CD4-positive, alpha-beta T cell (primary cell): ENCODE results near the gene CDS2. TPM values are rescaled to one million over a fixed set of nuclear protein-coding genes. Genes with fewer than 3 reads are reported as not detected.

ENCODE experiments used
- ATAC-seq: fragments of 200-7000 bp; cut with Tn5 transposase; one replicate; pipeline ENCODE4 v1.10.0; 2022; ENCODE audit warnings: mild to moderate bottlenecking; ENCODE audit not compliant: poor library complexity
- CTCF ChIA-PET: fragments of 350-600 bp; sonication (Branson Sonifier 250); formaldehyde crosslinking; loops from one replicate; lab custom pipeline; 2021; ENCODE audit warnings: antibody characterized with exemption, inconsistent platforms; lab: Charles Lee
- POLR2A ChIA-PET: fragments of 350-600 bp; sonication (Branson Sonifier 250); formaldehyde crosslinking; loops from one replicate; lab custom pipeline; 2021; ENCODE audit warnings: antibody characterized with exemption, inconsistent platforms; lab: Charles Lee
- DNase-seq, 14 experiments: peaks; one replicate each; pipeline ENCODE4 v3.0.0-alpha.2; 2013 to 2020; ENCODE audit warnings: mixed read lengths in 2 of 14
- H3K27ac ChIP-seq, 2 donors: one replicate each; pipeline versions ENCODE4 v1.5.1 to v1.7.0; 2013; ENCODE audit warnings: low read length in 2 of 2, low read depth in 1 of 2, mild to moderate bottlenecking in 1 of 2
- H3K27me3 ChIP-seq, 2 experiments: 1 replicate in 1 of 2; 2 replicates in 1 of 2; pipeline versions ENCODE4 v1.6.1 to v1.7.0; 2013; ENCODE audit warnings: low read length in 2 of 2, control low read depth in 1 of 2, mild to moderate bottlenecking in 1 of 2, moderate library complexity in 1 of 2; ENCODE audit not compliant: insufficient read depth in 2 of 2, control insufficient read depth in 1 of 2
- H3K36me3 ChIP-seq: one replicate; pipeline ENCODE4 v1.6.1; 2013; ENCODE audit warnings: low read length, control low read depth; ENCODE audit not compliant: insufficient read depth
- H3K4me1 ChIP-seq: one replicate; pipeline ENCODE4 v1.6.1; 2013; ENCODE audit warnings: low read length, control low read depth; ENCODE audit not compliant: insufficient read depth
- H3K4me3 ChIP-seq: one replicate; pipeline ENCODE4 v1.5.1; 2013; ENCODE audit warnings: mild to moderate bottlenecking, low read length, moderate library complexity
- H3K9me3 ChIP-seq, 2 experiments: 1 replicate in 1 of 2; 2 replicates in 1 of 2; pipeline versions ENCODE4 v1.6.1 to v1.7.0; 2013; ENCODE audit warnings: low read length in 2 of 2, mild to moderate bottlenecking in 2 of 2, control low read depth in 1 of 2, moderate library complexity in 1 of 2; ENCODE audit not compliant: control insufficient read depth in 1 of 2, insufficient read depth in 1 of 2
- H3K27ac Mint-ChIP-seq: one replicate; pipeline ENCODE4 v1.8.0; 2020; ENCODE audit warnings: mixed read lengths
- H3K27me3 Mint-ChIP-seq: one replicate; pipeline ENCODE4 v1.8.0; 2021; ENCODE audit warnings: mixed read lengths
- H3K36me3 Mint-ChIP-seq: one replicate; pipeline ENCODE4 v1.8.0; 2021; ENCODE audit warnings: low read depth, mixed read lengths
- H3K4me1 Mint-ChIP-seq: one replicate; pipeline ENCODE4 v1.8.0; 2021; ENCODE audit warnings: low read depth, mixed read lengths
- H3K4me3 Mint-ChIP-seq: one replicate; pipeline ENCODE4 v1.8.0; 2020; ENCODE audit warnings: mild to moderate bottlenecking, mixed read lengths
- H3K9me3 Mint-ChIP-seq: one replicate; pipeline ENCODE4 v1.8.0; 2020; ENCODE audit warnings: mixed read lengths
- CTCF ChIP-seq: fragments of 200-600 bp; IDR thresholded peaks from one replicate; pipeline ENCODE4 v1.8.0; 2022; ENCODE audit warnings: antibody characterized with exemption, mild to moderate bottlenecking
- intact Hi-C, 2 experiments: fragments of 100-400 bp; cut with DNase I in 1 of 2; cut with micrococcal nuclease in 1 of 2; formaldehyde crosslinking; loops; one replicate each; pipeline versions ENCODE4 v1.15.1 to v1.9.0; 2023 to 2025; cut with DNase I, micrococcal nuclease
- total RNA-seq, 174 experiments: library from RNA in 2 of 174; stranded (reverse) in 2 of 174; gene quantifications; one replicate each; pipeline ENCODE4 v1.2.3 and lab custom pipeline; 2021 to 2026

Gene CDS2
- total RNA-seq, 2 experiments from 2014 or later = 62.4 to 65.0 TPM

- Histone ChIP-seq H3K27me3 (no peaks in the 10 kb centered on the region), H3K36me3 (peaks cover 15% of the 10 kb centered on the region), H3K4me1 (peaks cover 16% of the 10 kb centered on the region), H3K27ac (no peak overlapping the region), H3K9me3 (no peaks in the 10 kb centered on the region), H3K4me3 (no peak overlapping the region)
- ChIA-PET CTCF (no interaction called here), POLR2A (no interaction called here)
- TF ChIP-seq CTCF = no peak
- Mint-ChIP-seq H3K27me3 (no peaks in the 10 kb centered on the region), H3K9me3 (no peaks in the 10 kb centered on the region), H3K4me1 (peaks cover 30% of the 10 kb centered on the region), H3K36me3 (peaks cover 22% of the 10 kb centered on the region), H3K4me3 (no peak overlapping the region), H3K27ac (no peak overlapping the region)
- DNase-seq (no peak), ATAC-seq (no peak)
- intact Hi-C loops = no loop called here
These were observed 7.2 kb downstream of the CDS2 start for GRCh38 chr20:5133998-5134397.

- ChIA-PET CTCF (interaction anchor here (1.4 kb wide), 1 partner anchor 9 kb away, joined by 5 read pairs; the partner anchor contains the start of gene CDS2), POLR2A (no interaction called here)
- Histone ChIP-seq H3K4me3 (no peak overlapping the region), H3K36me3 (peaks cover 15% of the 10 kb centered on the region), H3K27ac (no peak overlapping the region), H3K27me3 (no peaks in the 10 kb centered on the region), H3K4me1 (peaks cover 16% of the 10 kb centered on the region), H3K9me3 (no peaks in the 10 kb centered on the region)
- Mint-ChIP-seq H3K4me1 (peaks cover 43% of the 10 kb centered on the region), H3K9me3 (no peaks in the 10 kb centered on the region), H3K36me3 (peaks cover 27% of the 10 kb centered on the region), H3K27ac (no peak overlapping the region), H3K4me3 (no peak overlapping the region), H3K27me3 (no peaks in the 10 kb centered on the region)
- DNase-seq = no peak
- no peak for TF ChIP-seq CTCF
- intact Hi-C loops = no loop called here
- ATAC-seq = no peak
These were observed 8.7 kb downstream of the CDS2 start for GRCh38 chr20:5135363-5136012.

- H3K4me1 ChIP-seq = peaks cover 16% of the 10 kb centered on the region
- H3K4me3 ChIP-seq = no peak overlapping the region
- DNase-seq (no peak), ATAC-seq (no peak)
- peaks cover 48% of the 10 kb centered on the region for H3K4me1 Mint-ChIP-seq
- no peaks in the 10 kb centered on the region for H3K27me3 ChIP-seq
- CTCF ChIA-PET = interaction anchor here (1.4 kb wide), 1 partner anchor 10 kb away, joined by 5 read pairs; the partner anchor contains the start of gene CDS2
- no peaks in the 10 kb centered on the region for H3K27me3 Mint-ChIP-seq
- H3K36me3 ChIP-seq = peaks cover 15% of the 10 kb centered on the region
- TF ChIP-seq CTCF = no peak
- no peak overlapping the region for H3K4me3 Mint-ChIP-seq
- POLR2A ChIA-PET = no interaction called here
- no peak overlapping the region for H3K27ac ChIP-seq
- intact Hi-C loops = no loop called here
- no peak overlapping the region for H3K27ac Mint-ChIP-seq
- peaks cover 27% of the 10 kb centered on the region for H3K36me3 Mint-ChIP-seq
- H3K9me3 Mint-ChIP-seq = no peaks in the 10 kb centered on the region
- H3K9me3 ChIP-seq = no peaks in the 10 kb centered on the region
These were observed 9.3 kb downstream of the CDS2 start for GRCh38 chr20:5136096-5136495.
